Naive B cell (primary cell): ENCODE data around the gene SCUBE2. TPM values are rescaled to one million over a fixed set of nuclear protein-coding genes. Genes with fewer than 3 reads are reported as not detected.

Experiments used
- ATAC-seq, 2 donors: fragments of 150-1000 bp; cut with Tn5 transposase; 2 replicates each; pipeline ENCODE4 v1.10.0; 2021; ENCODE audit warnings: low read depth in 2 of 2, mild to moderate bottlenecking in 2 of 2, moderate library complexity in 2 of 2
- DNase-seq: peaks from one replicate; pipeline ENCODE4 v3.0.0; 2022
- H3K27ac Mint-ChIP-seq, 6 donors: one replicate each; pipeline ENCODE4 v1.8.0; 2020 to 2022; ENCODE audit warnings: mild to moderate bottlenecking in 6 of 6, mixed read lengths in 6 of 6, moderate library complexity in 5 of 6, inconsistent platforms in 2 of 6
- H3K27me3 Mint-ChIP-seq, 3 donors: one replicate each; pipeline ENCODE4 v1.8.0; 2021 to 2022; ENCODE audit warnings: mixed read lengths in 3 of 3, mild to moderate bottlenecking in 1 of 3
- H3K36me3 Mint-ChIP-seq, 2 donors: one replicate each; pipeline ENCODE4 v1.8.0; 2020 to 2022; ENCODE audit warnings: mixed read lengths in 2 of 2, inconsistent platforms in 1 of 2, mild to moderate bottlenecking in 1 of 2
- H3K4me1 Mint-ChIP-seq, 3 donors: one replicate each; pipeline ENCODE4 v1.8.0; 2020 to 2022; ENCODE audit warnings: mixed read lengths in 3 of 3, inconsistent platforms in 1 of 3, mild to moderate bottlenecking in 1 of 3, moderate library complexity in 1 of 3
- H3K4me3 Mint-ChIP-seq, 8 donors: one replicate each; pipeline ENCODE4 v1.8.0; 2020 to 2022; ENCODE audit warnings: mild to moderate bottlenecking in 8 of 8, mixed read lengths in 8 of 8, moderate library complexity in 8 of 8, inconsistent platforms in 2 of 8
- H3K9me3 Mint-ChIP-seq, 7 donors: one replicate each; pipeline ENCODE4 v1.8.0; 2020 to 2022; ENCODE audit warnings: mixed read lengths in 7 of 7, mild to moderate bottlenecking in 5 of 7, inconsistent platforms in 2 of 7, moderate library complexity in 1 of 7
- polyA plus RNA-seq, 6 donors: library from polyadenylated mRNA; unstranded; fragments of 300-500 nt; fragmentation: Illumina TruSeq; gene quantifications; one replicate each; pipeline ENCODE4 v1.2.3, GENCODE V29; 2021; ENCODE audit warnings: low read depth in 6 of 6

The SCUBE2 gene
- polyA plus RNA-seq, 6 donors from 2014 or later, result not detected

DNA sequence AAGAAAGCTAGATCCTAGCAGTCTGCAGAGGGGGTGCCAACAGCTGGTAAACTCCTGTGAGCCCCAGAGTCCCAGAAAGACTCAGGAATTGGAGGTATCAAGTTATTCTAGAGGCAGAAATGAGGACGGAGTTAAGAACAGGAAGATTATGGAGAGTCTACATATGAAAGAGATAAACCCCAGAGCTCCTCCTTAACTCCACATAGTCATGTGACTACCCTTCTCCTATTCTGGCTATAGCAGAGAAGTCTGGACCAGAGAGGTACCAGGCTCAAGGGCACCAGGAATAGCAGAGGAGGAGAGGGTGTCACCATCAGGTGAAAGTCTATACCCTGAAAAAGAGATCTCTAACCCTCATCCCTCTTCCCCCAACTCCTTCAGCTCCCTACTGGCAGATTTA, 29.6 kb downstream of the SCUBE2 start:
- Mint-ChIP-seq H3K9me3 (no peaks in the 10 kb centered on the region), H3K4me1 (no peaks in the 10 kb centered on the region), H3K27ac (no peak overlapping the region), H3K27me3 (peaks cover 0 to 18% (median 10%) of the 10 kb centered on the region in 3 donors), H3K36me3 (no peaks in the 10 kb centered on the region), H3K4me3 (no peak overlapping the region)
- DNase-seq, result no peak
- no peak for ATAC-seq

DNA sequence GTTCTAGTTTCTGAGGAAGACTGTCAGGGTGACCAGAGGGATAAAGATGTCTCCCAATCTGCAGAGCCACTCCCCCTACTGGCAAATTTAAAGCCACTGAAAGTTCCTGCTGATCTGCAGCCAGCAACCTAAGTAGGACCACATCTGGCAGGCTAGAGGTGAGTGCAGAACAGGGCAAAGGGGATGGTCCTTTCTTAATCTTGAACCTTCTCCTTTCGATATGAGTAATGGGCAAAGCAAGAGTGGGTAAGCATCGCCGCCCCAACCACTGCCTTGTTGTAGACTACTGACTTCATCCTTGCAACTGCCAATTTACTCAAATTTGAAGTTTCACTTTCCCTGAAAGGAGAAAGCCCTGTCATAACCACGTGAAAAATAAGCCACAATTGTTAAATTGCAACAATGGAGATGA, 30.7 kb downstream of the SCUBE2 start:
- H3K36me3 Mint-ChIP-seq, result no peaks in the 10 kb centered on the region
- H3K27me3 Mint-ChIP-seq, result peaks cover 0 to 18% (median 10%) of the 10 kb centered on the region in 3 donors
- no peak overlapping the region for H3K4me3 Mint-ChIP-seq
- no peak overlapping the region for H3K27ac Mint-ChIP-seq
- ATAC-seq, result no peak
- no peaks in the 10 kb centered on the region for H3K4me1 Mint-ChIP-seq
- no peaks in the 10 kb centered on the region for H3K9me3 Mint-ChIP-seq
- DNase-seq, result no peak

DNA sequence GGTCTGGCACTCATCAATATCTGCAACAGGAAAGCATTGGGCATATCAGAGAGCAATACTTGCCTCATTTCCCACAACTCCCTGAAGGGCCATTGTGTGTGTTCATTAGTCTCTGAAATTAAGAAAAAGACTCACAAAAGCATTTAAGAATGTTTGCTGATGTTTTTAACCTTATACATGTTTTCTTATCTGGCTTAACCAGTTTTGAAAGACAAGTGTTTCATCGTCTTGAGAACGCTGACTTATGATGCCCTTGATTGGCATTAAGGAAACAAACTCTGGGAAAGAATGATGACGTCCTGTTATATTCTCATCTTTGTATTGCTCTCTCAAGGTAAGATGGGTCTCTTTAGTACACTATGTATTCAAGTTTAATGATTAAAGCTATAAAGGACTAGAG, 32.0 kb downstream of the SCUBE2 start:
- H3K27me3 Mint-ChIP-seq, result peaks cover 0 to 18% (median 10%) of the 10 kb centered on the region in 3 donors
- no peak overlapping the region for H3K4me3 Mint-ChIP-seq
- H3K4me1 Mint-ChIP-seq, result no peaks in the 10 kb centered on the region
- H3K9me3 Mint-ChIP-seq, result no peaks in the 10 kb centered on the region
- DNase-seq, result no peak
- ATAC-seq, result no peak
- no peaks in the 10 kb centered on the region for H3K36me3 Mint-ChIP-seq
- H3K27ac Mint-ChIP-seq, result no peak overlapping the region

DNA sequence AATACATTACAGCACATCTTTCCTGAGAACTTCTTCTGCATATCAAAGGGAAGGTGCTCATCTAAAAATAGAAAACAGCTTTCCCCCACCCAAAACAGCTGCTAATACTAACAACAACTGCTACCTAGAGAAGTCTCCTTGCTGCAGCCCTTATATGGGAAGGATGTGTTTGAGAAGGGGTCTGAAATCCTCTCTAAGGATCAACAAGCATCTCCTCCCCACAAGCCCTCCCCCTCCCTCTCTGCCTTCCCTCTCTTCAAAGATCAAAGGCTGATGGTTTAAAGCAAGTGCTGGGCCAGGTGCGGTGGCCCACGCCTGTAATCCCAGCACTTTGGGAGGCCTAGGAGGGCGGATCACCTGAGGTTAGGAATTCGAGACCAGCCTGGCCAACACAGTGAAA, 33.5 kb downstream of the SCUBE2 start:
- no peak for ATAC-seq
- Mint-ChIP-seq H3K27ac (no peak overlapping the region), H3K4me3 (no peak overlapping the region), H3K36me3 (no peaks in the 10 kb centered on the region), H3K27me3 (peaks cover 0 to 18% (median 13%) of the 10 kb centered on the region in 3 donors), H3K4me1 (no peaks in the 10 kb centered on the region), H3K9me3 (no peaks in the 10 kb centered on the region)
- DNase-seq, result no peak

DNA sequence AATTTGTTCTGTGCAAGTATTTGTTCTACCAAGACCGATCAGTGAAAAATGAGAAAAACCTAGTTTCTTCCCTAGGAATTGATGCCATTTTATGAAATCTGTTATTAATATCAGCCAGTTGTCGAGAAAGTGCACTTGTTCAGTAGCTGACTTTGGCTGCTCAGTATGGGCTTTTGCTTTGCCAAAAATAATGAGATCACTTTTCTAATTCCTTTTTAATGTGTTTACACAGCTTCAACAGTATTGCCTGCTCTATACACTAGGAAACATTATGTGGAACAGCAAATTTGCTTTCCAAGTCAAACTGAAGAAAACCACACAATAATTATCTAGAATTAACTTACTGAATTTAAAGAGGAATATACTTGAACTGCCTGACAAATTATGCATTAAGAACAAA, 34.4 kb downstream of the SCUBE2 start:
- Mint-ChIP-seq H3K4me3 (no peak overlapping the region), H3K36me3 (no peaks in the 10 kb centered on the region), H3K9me3 (no peaks in the 10 kb centered on the region), H3K27ac (no peak overlapping the region), H3K4me1 (no peaks in the 10 kb centered on the region), H3K27me3 (peaks cover 0 to 10% (median 7%) of the 10 kb centered on the region in 3 donors)
- DNase-seq (no peak), ATAC-seq (no peak)

DNA sequence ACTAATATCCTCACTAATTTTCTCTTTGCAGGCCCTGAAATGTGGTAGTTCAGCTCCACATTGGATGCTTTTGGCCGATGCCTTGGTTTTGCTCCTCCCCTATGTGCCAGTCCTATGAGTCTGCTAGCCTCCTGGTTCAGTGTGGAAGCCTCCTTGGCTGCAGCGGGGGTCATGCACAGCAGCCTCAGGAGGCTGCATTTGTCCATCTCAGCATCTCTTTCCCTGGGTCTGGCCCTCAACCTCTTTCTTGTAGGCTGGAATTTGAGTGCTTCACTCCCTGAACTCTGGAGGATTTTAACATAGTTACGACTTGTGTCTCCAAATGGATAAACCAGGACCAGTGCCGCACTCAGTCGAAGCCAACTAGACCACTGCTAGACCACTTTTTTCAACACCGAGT, 34.9 kb downstream of the SCUBE2 start:
- Mint-ChIP-seq H3K9me3 (no peaks in the 10 kb centered on the region), H3K4me3 (no peak overlapping the region), H3K36me3 (no peaks in the 10 kb centered on the region), H3K4me1 (no peaks in the 10 kb centered on the region), H3K27me3 (peaks cover 0 to 8% (median 4%) of the 10 kb centered on the region in 3 donors), H3K27ac (no peak overlapping the region)
- ATAC-seq (no peak), DNase-seq (no peak)

DNA sequence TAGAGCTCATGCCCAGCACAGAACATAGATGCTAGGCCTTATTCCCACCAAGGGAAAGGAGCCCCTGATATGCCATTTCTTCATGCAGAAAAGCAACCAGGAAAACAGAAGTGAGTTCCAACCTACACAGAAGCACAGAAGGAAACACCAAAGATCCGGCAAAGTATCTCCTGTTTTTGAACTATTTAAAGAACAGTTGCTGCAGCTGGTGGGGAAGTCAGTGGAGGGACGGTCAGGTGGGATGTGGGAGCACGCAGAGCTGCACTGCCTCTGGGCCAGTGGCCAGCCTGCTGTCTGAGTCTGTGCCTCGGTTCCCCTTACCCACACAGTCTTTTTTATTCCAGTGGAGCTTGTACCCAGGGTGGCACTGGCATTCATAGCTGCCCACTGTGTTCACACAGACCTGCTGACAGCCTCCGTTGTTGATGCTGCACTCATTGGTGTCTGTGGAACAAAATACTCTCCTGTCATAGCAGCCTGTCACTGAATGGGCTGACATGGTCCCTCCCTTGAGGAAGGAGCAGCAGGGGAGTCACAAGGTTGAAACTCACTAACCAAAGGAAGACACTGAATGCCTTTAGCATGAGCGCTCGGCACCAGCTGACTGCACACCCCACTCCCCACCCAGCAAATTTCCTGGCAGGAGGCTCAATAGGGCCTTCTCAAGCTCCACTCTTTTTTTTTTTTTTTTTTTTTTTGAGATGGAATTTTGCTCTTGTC, 37.9 kb downstream of the SCUBE2 start:
- DNase-seq (no peak), ATAC-seq (no peak)
- peaks cover 0 to 4% (median 0%) of the 10 kb centered on the region in 3 donors for H3K27me3 Mint-ChIP-seq
- no peaks in the 10 kb centered on the region for H3K36me3 Mint-ChIP-seq
- no peaks in the 10 kb centered on the region for H3K4me1 Mint-ChIP-seq
- H3K27ac Mint-ChIP-seq, result no peak overlapping the region
- no peaks in the 10 kb centered on the region for H3K9me3 Mint-ChIP-seq
- H3K4me3 Mint-ChIP-seq, result no peak overlapping the region

DNA sequence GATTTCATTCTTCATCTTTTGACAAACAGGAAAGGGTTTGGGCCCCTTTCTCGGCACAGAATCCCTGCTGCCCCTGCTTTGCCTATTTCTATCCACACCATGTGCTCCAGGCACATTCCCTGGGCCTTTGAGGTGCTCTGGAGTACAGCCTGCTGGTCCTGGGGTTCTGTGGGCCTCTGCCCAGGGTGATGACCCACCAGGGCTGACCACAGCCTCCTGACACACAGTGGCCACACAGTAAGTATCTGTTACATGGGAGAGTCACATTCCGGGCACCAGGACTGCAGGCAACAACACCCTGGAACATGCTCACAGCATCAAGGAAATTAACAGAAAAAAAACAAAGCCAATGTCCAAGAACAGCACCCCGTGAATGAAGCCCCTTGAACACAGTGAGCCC, 39.1 kb downstream of the SCUBE2 start:
- Mint-ChIP-seq H3K9me3 (no peaks in the 10 kb centered on the region), H3K4me1 (no peaks in the 10 kb centered on the region), H3K27ac (no peak overlapping the region), H3K27me3 (peaks cover 0 to 4% (median 0%) of the 10 kb centered on the region in 3 donors), H3K4me3 (no peak overlapping the region), H3K36me3 (no peaks in the 10 kb centered on the region)
- ATAC-seq, result no peak
- no peak for DNase-seq

DNA sequence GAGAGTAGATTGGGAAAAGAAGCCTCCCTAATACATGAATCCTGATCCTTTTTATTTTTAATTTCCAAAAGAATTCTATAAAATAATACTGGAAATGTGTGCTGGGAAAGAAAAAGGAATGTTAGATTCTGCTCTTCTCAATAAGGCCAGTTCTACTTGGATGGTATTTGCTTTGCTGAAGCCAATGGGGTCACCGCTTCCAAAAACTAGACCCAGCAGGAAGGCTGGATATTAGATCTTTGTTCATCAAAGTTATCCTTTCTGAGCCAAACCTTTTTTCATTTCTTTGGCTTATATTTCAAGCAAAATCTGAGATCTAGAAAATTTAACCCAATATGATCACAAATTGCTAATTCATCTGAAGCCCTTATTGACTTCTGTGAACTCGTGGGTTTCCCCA, 41.4 kb downstream of the SCUBE2 start:
- Mint-ChIP-seq H3K9me3 (no peaks in the 10 kb centered on the region), H3K4me1 (no peaks in the 10 kb centered on the region), H3K27ac (no peak overlapping the region), H3K27me3 (peaks cover 0 to 4% (median under 1%) of the 10 kb centered on the region in 3 donors), H3K36me3 (no peaks in the 10 kb centered on the region), H3K4me3 (no peak overlapping the region)
- ATAC-seq (no peak), DNase-seq (no peak)

DNA sequence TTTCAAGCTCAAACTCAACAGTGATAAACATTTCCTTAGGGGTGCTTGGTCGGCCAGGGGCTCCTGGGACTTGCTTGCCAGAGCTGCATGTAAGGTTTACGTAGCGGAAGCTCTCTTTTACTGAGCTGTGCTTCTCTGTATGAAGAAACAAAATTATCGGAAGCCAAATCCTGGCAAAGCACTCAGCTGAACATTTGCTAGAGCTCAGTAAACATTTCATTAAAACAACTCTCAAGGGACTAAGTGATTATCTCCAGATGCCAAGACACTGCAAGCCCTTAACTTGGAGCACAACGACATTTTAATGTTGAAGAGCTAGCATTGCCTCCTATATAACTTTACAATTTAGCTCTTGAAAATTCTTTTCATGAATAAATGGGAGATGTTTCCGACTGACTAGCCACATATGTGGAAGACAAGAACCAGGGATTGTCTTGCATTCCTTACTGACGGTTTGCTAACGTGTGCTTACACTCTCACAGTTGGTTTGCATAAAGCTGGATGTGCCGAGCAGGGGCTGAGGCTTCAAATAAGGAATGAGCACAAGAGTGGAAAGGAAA, 43.4 kb downstream of the SCUBE2 start:
- Mint-ChIP-seq H3K36me3 (no peaks in the 10 kb centered on the region), H3K4me1 (no peaks in the 10 kb centered on the region), H3K9me3 (no peaks in the 10 kb centered on the region), H3K4me3 (no peak overlapping the region), H3K27ac (no peak overlapping the region), H3K27me3 (peaks cover 0 to 8% (median 0%) of the 10 kb centered on the region in 3 donors)
- DNase-seq, result no peak
- no peak for ATAC-seq

DNA sequence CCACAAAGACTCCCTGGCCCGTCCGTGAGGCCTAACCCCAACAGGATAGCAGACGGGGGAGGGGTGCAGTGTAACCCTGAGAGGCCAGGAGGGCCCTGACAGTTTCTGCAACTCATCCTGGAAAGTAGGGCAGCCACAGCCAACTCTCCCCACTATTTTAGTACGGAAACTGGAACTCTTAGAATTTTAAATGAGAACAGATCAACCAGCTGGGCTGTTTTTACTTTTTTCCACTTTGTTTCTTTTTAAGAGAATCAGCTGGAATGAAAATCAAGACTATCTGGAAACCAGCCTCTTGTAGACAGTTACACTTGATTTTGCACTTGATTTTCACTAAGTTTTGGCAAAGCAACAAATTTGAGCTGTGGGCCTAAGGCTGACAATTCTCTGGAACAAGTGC, 44.9 kb downstream of the SCUBE2 start:
- DNase-seq (no peak), ATAC-seq (no peak)
- Mint-ChIP-seq H3K36me3 (no peaks in the 10 kb centered on the region), H3K4me3 (no peak overlapping the region), H3K4me1 (no peaks in the 10 kb centered on the region), H3K9me3 (no peaks in the 10 kb centered on the region), H3K27me3 (peaks cover 0 to 8% (median 0%) of the 10 kb centered on the region in 3 donors), H3K27ac (no peak overlapping the region)

DNA sequence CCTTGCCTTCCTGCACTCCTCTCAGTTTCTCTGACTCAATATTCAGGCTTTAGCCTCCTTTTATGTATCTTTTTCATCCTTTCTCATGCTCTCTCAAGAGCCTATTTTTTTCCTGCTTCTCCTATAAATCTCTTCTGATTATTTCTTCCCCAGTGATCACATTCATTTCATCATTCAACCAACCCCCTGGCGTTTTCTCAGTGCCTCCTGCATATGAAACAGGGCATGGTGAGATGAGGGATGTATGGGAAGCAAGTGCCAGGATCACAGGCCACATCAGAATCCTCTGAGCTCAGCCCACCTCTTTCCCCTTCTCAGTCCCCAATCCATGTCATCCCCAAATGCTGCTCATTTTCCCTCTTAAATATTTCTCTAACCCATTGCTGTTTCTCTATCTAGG, 48.9 kb downstream of the SCUBE2 start:
- Mint-ChIP-seq H3K36me3 (no peaks in the 10 kb centered on the region), H3K4me3 (no peak overlapping the region), H3K9me3 (no peaks in the 10 kb centered on the region), H3K27ac (no peak overlapping the region), H3K27me3 (peaks cover 5 to 18% (median 6%) of the 10 kb centered on the region in 3 donors), H3K4me1 (no peaks in the 10 kb centered on the region)
- DNase-seq (no peak), ATAC-seq (no peak)

DNA sequence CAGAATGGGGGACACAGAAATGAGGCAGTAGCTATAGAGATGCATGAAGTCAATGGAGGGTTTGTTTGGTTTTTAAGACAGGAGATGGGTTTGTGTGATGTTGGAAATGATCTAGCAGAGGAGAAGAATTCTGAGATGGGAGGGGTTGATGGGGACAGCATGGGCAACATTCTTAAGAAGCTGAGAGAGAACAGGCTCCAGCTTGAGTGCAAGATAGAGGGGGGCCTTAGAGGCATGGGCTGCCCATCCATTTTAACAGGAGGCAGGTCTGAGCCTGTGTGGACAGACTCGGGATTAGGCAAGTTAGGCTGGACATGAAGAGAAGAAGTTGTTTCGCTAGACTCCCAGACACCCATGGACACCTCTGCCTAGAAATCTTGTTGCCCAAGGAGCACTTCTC, 49.7 kb downstream of the SCUBE2 start:
- DNase-seq (no peak), ATAC-seq (no peak)
- peaks cover 5 to 18% (median 6%) of the 10 kb centered on the region in 3 donors for H3K27me3 Mint-ChIP-seq
- H3K27ac Mint-ChIP-seq, result no peak overlapping the region
- no peaks in the 10 kb centered on the region for H3K36me3 Mint-ChIP-seq
- H3K9me3 Mint-ChIP-seq, result no peaks in the 10 kb centered on the region
- H3K4me1 Mint-ChIP-seq, result no peaks in the 10 kb centered on the region
- H3K4me3 Mint-ChIP-seq, result no peak overlapping the region

DNA sequence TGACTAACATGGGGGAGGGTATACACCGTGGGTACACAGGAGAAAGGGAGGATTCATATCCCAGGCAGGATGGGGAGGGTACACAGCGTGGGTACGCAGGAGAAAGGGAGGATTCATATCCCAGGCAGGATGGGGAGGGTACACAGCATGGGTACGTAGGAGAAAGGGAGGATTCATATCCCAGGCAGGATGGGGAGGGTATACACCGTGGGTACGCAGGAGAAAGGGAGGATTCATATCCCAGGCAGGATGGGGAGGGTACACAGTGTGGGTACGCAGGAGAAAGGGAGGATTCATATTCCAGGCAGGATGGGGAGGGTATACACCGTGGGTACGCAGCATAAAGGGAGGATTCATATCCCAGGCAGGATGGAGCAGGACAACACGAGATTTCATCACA, 51.0 kb downstream of the SCUBE2 start:
- ATAC-seq (no peak), DNase-seq (no peak)
- H3K27ac Mint-ChIP-seq, result no peak overlapping the region
- H3K27me3 Mint-ChIP-seq, result peaks cover 5 to 18% (median 6%) of the 10 kb centered on the region in 3 donors
- H3K4me3 Mint-ChIP-seq, result no peak overlapping the region
- no peaks in the 10 kb centered on the region for H3K4me1 Mint-ChIP-seq
- no peaks in the 10 kb centered on the region for H3K9me3 Mint-ChIP-seq
- H3K36me3 Mint-ChIP-seq, result no peaks in the 10 kb centered on the region
